ENCODE results near the gene MXD1.

Gene MXD1

GRCh38 chr2:69983392-69983966 lies 68.6 kb downstream of the MXD1 start:
- no peak for DNase-seq

- DNase-seq, result no peak
Measured at GRCh38 chr2:69985216-69985615, 70.3 kb downstream of the MXD1 start.

- peak; percentile 98 for DNase-seq
Measured at GRCh38 chr2:69985688-69986087, 70.8 kb downstream of the MXD1 start.

- no peak for DNase-seq
Measured at GRCh38 chr2:69986691-69987090, 71.8 kb downstream of the MXD1 start.

- no peak for DNase-seq
Measured at GRCh38 chr2:69988086-69988635, 73.3 kb downstream of the MXD1 start.

- DNase-seq, result no peak
Measured at GRCh38 chr2:69989009-69989408, 74.1 kb downstream of the MXD1 start.

- no peak for DNase-seq
Measured at GRCh38 chr2:69989441-69990105, 74.7 kb downstream of the MXD1 start.

Data from MV-4-11 (cell line).